H9 (cell line): ENCODE measurements around the gene PCDH9. TPM values are rescaled to one million over a fixed set of nuclear protein-coding genes. Genes with fewer than 3 reads are reported as not detected.

Experiments used
- DNase-seq: peaks from one replicate; pipeline ENCODE4 v3.0.0-alpha.2; 2017
- H2AFZ ChIP-seq: one replicate; pipeline ENCODE4 v1.6.1; 2013; ENCODE audit warnings: mild to moderate bottlenecking, low read length, control low read depth, moderate library complexity
- H2AK5ac ChIP-seq: 2 replicates; pipeline ENCODE4 v1.6.1; 2013; ENCODE audit warnings: low read length, control low read depth, mixed read lengths; ENCODE audit not compliant: insufficient read length
- H2BK120ac ChIP-seq: one replicate; pipeline ENCODE4 v1.6.1; 2013; ENCODE audit warnings: low read depth, mild to moderate bottlenecking, low read length, control low read depth, inconsistent platforms; ENCODE audit not compliant: poor library complexity, severe bottlenecking
- H2BK12ac ChIP-seq: 2 replicates; pipeline ENCODE4 v1.6.1; 2013; ENCODE audit warnings: low read length, control low read depth, mixed read lengths, low read depth; ENCODE audit not compliant: insufficient read length
- H2BK15ac ChIP-seq: 2 replicates; pipeline ENCODE4 v1.6.1; 2013; ENCODE audit warnings: low read depth, low read length, control low read depth
- H2BK20ac ChIP-seq: one replicate; pipeline ENCODE4 v1.6.1; 2013; ENCODE audit warnings: low read depth, mild to moderate bottlenecking, low read length, control low read depth, inconsistent platforms; ENCODE audit not compliant: poor library complexity, severe bottlenecking
- H2BK5ac ChIP-seq: 2 replicates; pipeline ENCODE4 v1.6.1; 2013; ENCODE audit warnings: low read length, control low read depth, mixed read lengths; ENCODE audit not compliant: insufficient read length
- H3K14ac ChIP-seq: 2 replicates; pipeline ENCODE4 v1.6.1; 2013; ENCODE audit warnings: low read length, control low read depth; ENCODE audit not compliant: insufficient read depth
- H3K18ac ChIP-seq: 2 replicates; pipeline ENCODE4 v1.6.1; 2013; ENCODE audit warnings: low read depth, mild to moderate bottlenecking, mixed read lengths, low read length, control low read depth; ENCODE audit not compliant: insufficient read length
- H3K23ac ChIP-seq: 2 replicates; pipeline ENCODE4 v1.6.1; 2013; ENCODE audit warnings: low read length, control low read depth, mixed read lengths, low read depth; ENCODE audit not compliant: insufficient read length
- H3K23me2 ChIP-seq: 2 replicates; pipeline ENCODE4 v1.6.1; 2013; ENCODE audit warnings: low read depth, mild to moderate bottlenecking, mixed read lengths, low read length, control low read depth; ENCODE audit not compliant: insufficient read length, poor library complexity, severe bottlenecking
- H3K27ac ChIP-seq: 2 replicates; pipeline ENCODE4 v1.5.1; 2013; ENCODE audit warnings: low read length, control low read depth, mixed read lengths, low read depth; ENCODE audit not compliant: insufficient read length
- H3K27me3 ChIP-seq: 2 replicates; pipeline ENCODE4 v1.6.1; 2013; ENCODE audit warnings: low read length, control low read depth, inconsistent platforms; ENCODE audit not compliant: insufficient read depth
- H3K4ac ChIP-seq: 2 replicates; pipeline ENCODE4 v1.6.1; 2013; ENCODE audit warnings: low read depth, mild to moderate bottlenecking, control low read depth, inconsistent platforms, low read length, moderate library complexity
- H3K4me1 ChIP-seq: 2 replicates; pipeline ENCODE4 v1.6.1; 2013; ENCODE audit warnings: low read length, control low read depth, inconsistent platforms; ENCODE audit not compliant: insufficient read depth
- H3K4me2 ChIP-seq: 2 replicates; pipeline ENCODE4 v1.6.1; 2013; ENCODE audit warnings: low read length, control low read depth, mixed read lengths; ENCODE audit not compliant: insufficient read length, insufficient read depth
- H3K56ac ChIP-seq: 2 replicates; pipeline ENCODE4 v1.6.1; 2013; ENCODE audit warnings: low read depth, mild to moderate bottlenecking, mixed read lengths, low read length, control low read depth; ENCODE audit not compliant: insufficient read length
- H3K79me1 ChIP-seq: 2 replicates; pipeline ENCODE4 v1.6.1; 2013; ENCODE audit warnings: low read depth, mild to moderate bottlenecking, moderate library complexity, low read length, control low read depth, inconsistent platforms; ENCODE audit not compliant: insufficient read depth, poor library complexity, severe bottlenecking
- H3K79me2 ChIP-seq: 2 replicates; pipeline ENCODE4 v1.6.1; 2013; ENCODE audit warnings: low read length, control low read depth, inconsistent platforms; ENCODE audit not compliant: insufficient read depth
- H3K9ac ChIP-seq: 2 replicates; pipeline ENCODE4 v1.6.1; 2013; ENCODE audit warnings: low read length, control low read depth, mixed read lengths; ENCODE audit not compliant: insufficient read length; ENCODE audit errors: extremely low read depth
- H3K9me3 ChIP-seq: one replicate; pipeline ENCODE4 v1.6.1; 2013; ENCODE audit warnings: low read depth, low read length, inconsistent platforms; ENCODE audit not compliant: control insufficient read depth
- H3T11ph ChIP-seq: one replicate; pipeline ENCODE4 v1.6.1; 2013; ENCODE audit warnings: mild to moderate bottlenecking, low read length, control low read depth, inconsistent platforms
- H4K20me1 ChIP-seq: one replicate; pipeline ENCODE4 v1.6.1; 2013; ENCODE audit not compliant: control insufficient read depth, insufficient read length, insufficient read depth
- H4K5ac ChIP-seq: 2 replicates; pipeline ENCODE4 v1.6.1; 2013; ENCODE audit warnings: low read depth, mild to moderate bottlenecking, mixed read lengths, low read length, control low read depth; ENCODE audit not compliant: insufficient read length
- H4K8ac ChIP-seq: replicated peaks from 2 replicates; pipeline ENCODE4 v1.6.1; 2013; ENCODE audit warnings: low read length, control low read depth, mixed read lengths, low read depth; ENCODE audit not compliant: insufficient read length
- H4K91ac ChIP-seq: 2 replicates; pipeline ENCODE4 v1.6.1; 2013; ENCODE audit warnings: low read depth, mild to moderate bottlenecking, moderate library complexity, mixed read lengths, low read length, control low read depth; ENCODE audit not compliant: insufficient read length
- H3K27ac Mint-ChIP-seq, 3 experiments: 2 replicates in 2 of 3; 3 replicates in 1 of 3; pipeline ENCODE4 v1.8.0; 2020 to 2021; ENCODE audit warnings: mixed read lengths in 3 of 3, mild to moderate bottlenecking in 1 of 3, moderate library complexity in 1 of 3
- H3K27me3 Mint-ChIP-seq: 2 replicates; pipeline ENCODE4 v1.8.0; 2021; ENCODE audit warnings: low read depth, mild to moderate bottlenecking, moderate library complexity, mixed read lengths
- H3K36me3 Mint-ChIP-seq, 3 experiments: 2 replicates in 2 of 3; 3 replicates in 1 of 3; pipeline ENCODE4 v1.8.0; 2020 to 2021; ENCODE audit warnings: low read depth in 3 of 3, mixed read lengths in 3 of 3; ENCODE audit not compliant: insufficient read depth in 1 of 3
- H3K4me1 Mint-ChIP-seq, 2 experiments: 2 replicates each; pipeline ENCODE4 v1.8.0; 2020; ENCODE audit warnings: mixed read lengths in 2 of 2
- H3K4me3 Mint-ChIP-seq, 2 experiments: 2 replicates in 1 of 2; 3 replicates in 1 of 2; pipeline ENCODE4 v1.8.0; 2020 to 2021; ENCODE audit warnings: mild to moderate bottlenecking in 2 of 2, mixed read lengths in 2 of 2, moderate library complexity in 1 of 2
- H3K9me3 Mint-ChIP-seq, 2 experiments: 2 replicates in 1 of 2; 3 replicates in 1 of 2; pipeline ENCODE4 v1.8.0; 2020; ENCODE audit warnings: mild to moderate bottlenecking in 2 of 2, mixed read lengths in 2 of 2, moderate library complexity in 1 of 2
- CTCF ChIP-seq: fragments of 200-600 bp; sonication (generic); conservative IDR thresholded peaks from 3 replicates; pipeline ENCODE4 v1.8.0; 2021; ENCODE audit warnings: antibody characterized with exemption, mild to moderate bottlenecking
- total RNA-seq: library from RNA; stranded (reverse); gene quantifications from 2 replicates; pipeline ENCODE4 v1.2.1, GENCODE V29; 2021

Gene PCDH9
- total RNA-seq, 1 experiment from 2014 or later: 0.11 TPM

DNA sequence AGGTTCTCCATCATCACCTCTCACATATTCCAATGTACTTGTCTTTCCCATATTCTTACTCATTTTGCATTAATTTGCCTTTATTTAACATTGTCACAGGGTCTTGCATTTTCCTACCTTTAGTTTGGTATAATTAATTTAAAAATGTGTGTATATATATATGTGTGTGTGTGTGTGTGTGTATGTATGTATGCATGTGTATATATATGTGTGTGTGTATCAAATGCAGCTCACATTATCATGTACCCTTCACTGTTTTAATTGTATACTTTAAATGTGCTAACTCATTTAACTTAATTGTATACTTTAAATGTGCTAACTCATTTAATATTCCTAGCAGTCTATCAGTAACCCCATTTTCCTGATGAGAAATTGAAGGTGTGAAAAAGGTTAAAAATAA lies 104.5 kb downstream of the PCDH9 start:
- Histone ChIP-seq H3K27me3 (no peaks in the 10 kb centered on the region), H4K20me1 (no peaks in the 10 kb centered on the region), H3K18ac (no peak overlapping the region), H3K4me1 (no peaks in the 10 kb centered on the region), H2BK20ac (no peak overlapping the region), H2BK5ac (no peak overlapping the region), H3K79me2 (no peaks in the 10 kb centered on the region), H2BK12ac (no peak overlapping the region), H4K8ac (no peak overlapping the region), H3K27ac (no peak overlapping the region), H3T11ph (no peak overlapping the region), H2BK15ac (no peak overlapping the region), H3K23me2 (no peaks in the 10 kb centered on the region), H3K4ac (no peak overlapping the region), H2BK120ac (no peak overlapping the region), H3K9ac (no peak overlapping the region), H3K9me3 (no peaks in the 10 kb centered on the region), H2AK5ac (no peak overlapping the region), H4K91ac (no peak overlapping the region), H3K56ac (no peak overlapping the region), H3K14ac (no peak overlapping the region), H4K5ac (no peak overlapping the region), H3K4me2 (no peak overlapping the region), H3K23ac (no peak overlapping the region), H2AFZ (no peak overlapping the region), H3K79me1 (no peaks in the 10 kb centered on the region)
- Mint-ChIP-seq H3K9me3 (no peaks in the 10 kb centered on the region), H3K27me3 (no peaks in the 10 kb centered on the region), H3K4me1 (peaks cover 10 to 15% of the 10 kb centered on the region in 2 experiments), H3K4me3 (no peak overlapping the region), H3K36me3 (no peaks in the 10 kb centered on the region), H3K27ac (no peak overlapping the region; a peak in 1 of 7 replicates)
- DNase-seq: no peak
- TF ChIP-seq CTCF: no peak
